ENCODE measurements around the gene DNAI2.
"Not testable (repeated sequence)": the region's sequence is repeated elsewhere in the genome, so short reads cannot be mapped to it uniquely, and the experiment has no call there.

Gene DNAI2

GRCh38 chr17:74274709-74275340 lies 791 bp downstream of the DNAI2 start:
- H3K4me3 ChIP-seq (ENCODE audit: low read length): no peak overlapping the region
- DNase-seq (ENCODE audit: low read depth): no peak
- TF ChIP-seq CTCF (IDR thresholded peaks at IDR 0.05; ENCODE audit: insufficient read depth, low read depth, low read length, missing control alignments): no peak

- TF ChIP-seq CTCF (IDR thresholded peaks at IDR 0.05; ENCODE audit: insufficient read depth, low read depth, low read length, missing control alignments): no peak
- no peak for DNase-seq (ENCODE audit: low read depth)
- H3K4me3 ChIP-seq (ENCODE audit: low read length): no peak overlapping the region
Observed at GRCh38 chr17:74276051-74276476, 2.0 kb downstream of the DNAI2 start.

DNA sequence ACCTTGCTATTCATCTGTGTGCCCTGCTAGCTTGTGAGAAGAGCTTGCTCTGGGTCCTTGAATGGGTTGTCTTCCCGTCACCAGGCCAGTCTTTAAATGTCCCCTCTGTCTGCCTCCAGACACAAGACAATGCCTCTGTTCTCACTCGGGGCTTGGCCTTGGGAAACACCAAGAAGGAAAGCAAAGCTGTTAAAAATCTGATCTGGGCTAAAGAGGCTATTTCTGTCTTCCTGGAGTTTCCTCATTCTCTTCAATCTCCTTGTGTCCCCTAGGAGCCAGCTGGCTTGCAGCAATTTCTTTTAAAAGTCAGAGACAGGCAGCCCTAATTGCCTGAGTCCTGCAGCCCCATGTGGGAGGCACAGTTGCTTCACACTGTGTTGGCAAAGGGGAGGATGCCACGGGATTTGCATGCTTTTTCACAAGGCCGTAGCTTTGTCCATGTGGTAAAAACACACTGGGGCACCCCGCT lies 2.5 kb downstream of the DNAI2 start:
- H3K4me3 ChIP-seq (ENCODE audit: low read length): no peak overlapping the region
- TF ChIP-seq CTCF (IDR thresholded peaks at IDR 0.05; ENCODE audit: insufficient read depth, low read depth, low read length, missing control alignments): no peak
- no peak for DNase-seq (ENCODE audit: low read depth)

DNA sequence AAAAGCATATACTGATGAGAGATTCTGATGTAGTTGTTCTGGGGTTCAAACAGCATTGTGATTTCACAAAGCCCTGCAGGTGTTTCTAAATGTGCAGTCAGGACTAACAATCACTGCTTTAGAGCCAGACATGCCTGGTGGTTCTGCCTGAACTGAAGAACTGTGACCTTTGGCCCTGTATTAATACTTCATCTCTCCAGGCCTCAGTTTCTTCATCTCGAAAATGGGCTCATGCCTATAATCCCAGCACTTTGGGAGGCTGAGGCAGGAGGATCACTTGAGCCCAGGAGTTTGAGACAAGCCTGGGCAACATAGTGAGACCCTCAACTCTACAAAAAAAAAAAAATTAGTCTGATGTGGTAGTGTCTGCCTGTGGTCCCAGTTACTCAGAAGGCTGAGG lies 3.9 kb downstream of the DNAI2 start:
- no peak for TF ChIP-seq CTCF (IDR thresholded peaks at IDR 0.05; ENCODE audit: insufficient read depth, low read depth, low read length, missing control alignments)

GRCh38 chr17:74279617-74280016 lies 5.6 kb downstream of the DNAI2 start:
- H3K4me3 ChIP-seq (ENCODE audit: low read length); DNase-seq (ENCODE audit: low read depth): not testable (repeated sequence)

More for the DNA sequence above, 3.9 kb downstream of the DNAI2 start:
- DNase-seq (ENCODE audit: low read depth): no peak
- no peak overlapping the region for H3K4me3 ChIP-seq (ENCODE audit: low read length)

DNA sequence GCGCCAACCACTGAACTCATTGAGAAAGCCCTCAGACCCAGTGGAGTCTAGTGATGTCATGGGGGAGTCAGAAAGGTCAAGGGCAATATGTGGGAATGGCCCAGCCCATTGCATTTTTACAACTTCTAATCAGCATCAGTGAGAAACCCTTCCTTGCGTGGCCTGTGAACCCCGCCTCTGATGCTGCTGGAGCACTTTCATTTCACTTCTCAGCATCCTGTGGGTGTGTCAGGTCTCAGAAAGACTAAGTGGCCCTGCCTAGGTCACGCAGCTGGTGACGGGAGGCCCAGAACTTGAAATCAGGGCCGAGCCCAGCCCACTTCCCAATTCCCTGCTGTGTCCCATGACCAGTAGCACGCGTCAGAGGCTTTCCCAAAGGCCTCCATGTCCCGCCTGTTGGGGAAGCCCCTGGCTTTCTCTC lies 6.1 kb downstream of the DNAI2 start:
- no peak overlapping the region for H3K4me3 ChIP-seq (ENCODE audit: low read length)
- no peak for DNase-seq (ENCODE audit: low read depth)
- TF ChIP-seq CTCF (IDR thresholded peaks at IDR 0.05; ENCODE audit: insufficient read depth, low read depth, low read length, missing control alignments): no peak

DNA sequence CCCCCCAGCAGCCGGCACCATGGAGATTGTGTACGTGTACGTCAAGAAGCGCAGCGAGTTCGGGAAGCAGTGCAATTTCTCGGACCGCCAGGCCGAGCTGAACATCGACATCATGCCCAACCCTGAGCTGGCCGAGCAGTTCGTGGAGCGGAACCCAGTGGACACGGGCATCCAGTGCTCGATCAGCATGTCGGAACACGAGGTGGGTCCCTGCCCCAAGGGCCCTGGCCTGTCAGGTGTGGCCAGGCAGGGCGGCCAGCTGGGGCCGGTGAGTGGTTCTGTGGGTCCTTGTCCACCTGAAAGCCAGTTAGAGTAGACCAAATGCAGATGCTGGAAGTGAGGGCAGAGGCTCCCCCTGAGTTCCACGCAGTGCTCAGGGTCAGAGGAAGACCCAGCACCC lies 7.8 kb downstream of the DNAI2 start:
- TF ChIP-seq CTCF (IDR thresholded peaks at IDR 0.05; ENCODE audit: insufficient read depth, low read depth, low read length, missing control alignments): no peak
- H3K4me3 ChIP-seq (ENCODE audit: low read length): no peak overlapping the region
- DNase-seq (ENCODE audit: low read depth): no peak

- DNase-seq (ENCODE audit: low read depth); H3K4me3 ChIP-seq (ENCODE audit: low read length): not testable (repeated sequence)
Observed at GRCh38 chr17:74282274-74282586, 8.2 kb downstream of the DNAI2 start.

Data from epithelial cell of esophagus (primary cell).